Measurements from ENCODE around the gene HMCN1.

DNA sequence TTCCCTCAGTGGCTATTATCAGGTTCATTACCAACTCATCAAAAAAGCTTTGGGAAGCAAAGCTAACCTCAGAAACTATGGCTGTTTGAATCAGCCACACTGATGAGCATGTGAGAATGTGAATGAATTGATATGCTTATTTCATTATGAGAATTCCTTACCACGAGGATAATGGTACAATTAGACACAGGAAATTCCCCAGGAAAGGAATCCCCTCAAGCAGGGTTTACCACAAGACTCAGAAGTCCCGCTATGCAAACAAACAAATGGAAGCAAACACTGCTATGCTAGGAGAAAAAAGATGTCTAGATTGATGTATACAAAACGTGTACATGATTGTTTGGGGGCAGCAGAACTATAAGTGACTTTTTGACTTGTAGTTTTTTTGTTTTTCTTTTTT, 205.0 kb downstream of the HMCN1 start:
- TF ChIP-seq, protein P1, sequence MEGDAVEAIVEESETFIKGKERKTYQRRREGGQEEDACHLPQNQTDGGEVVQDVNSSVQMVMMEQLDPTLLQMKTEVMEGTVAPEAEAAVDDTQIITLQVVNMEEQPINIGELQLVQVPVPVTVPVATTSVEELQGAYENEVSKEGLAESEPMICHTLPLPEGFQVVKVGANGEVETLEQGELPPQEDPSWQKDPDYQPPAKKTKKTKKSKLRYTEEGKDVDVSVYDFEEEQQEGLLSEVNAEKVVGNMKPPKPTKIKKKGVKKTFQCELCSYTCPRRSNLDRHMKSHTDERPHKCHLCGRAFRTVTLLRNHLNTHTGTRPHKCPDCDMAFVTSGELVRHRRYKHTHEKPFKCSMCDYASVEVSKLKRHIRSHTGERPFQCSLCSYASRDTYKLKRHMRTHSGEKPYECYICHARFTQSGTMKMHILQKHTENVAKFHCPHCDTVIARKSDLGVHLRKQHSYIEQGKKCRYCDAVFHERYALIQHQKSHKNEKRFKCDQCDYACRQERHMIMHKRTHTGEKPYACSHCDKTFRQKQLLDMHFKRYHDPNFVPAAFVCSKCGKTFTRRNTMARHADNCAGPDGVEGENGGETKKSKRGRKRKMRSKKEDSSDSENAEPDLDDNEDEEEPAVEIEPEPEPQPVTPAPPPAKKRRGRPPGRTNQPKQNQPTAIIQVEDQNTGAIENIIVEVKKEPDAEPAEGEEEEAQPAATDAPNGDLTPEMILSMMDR (IDR thresholded peaks at IDR 0.05) = no peak
- TF ChIP-seq POLR2A (IDR thresholded peaks at IDR 0.05) = no peak

Data from heart left ventricle (tissue), 13 donors.